KMS-11 (cell line): ENCODE results near the gene TMEM255A.

ENCODE experiments used
- H2AFZ ChIP-seq: fragments of 200-600 bp; sonication (generic); 2 replicates; pipeline ENCODE4 v1.6.1; 2016; ENCODE audit warnings: antibody characterized with exemption, mixed run types, low read depth
- H3K27ac ChIP-seq: fragments of 200-600 bp; sonication (generic); 2 replicates; pipeline ENCODE4 v1.6.1; 2016; ENCODE audit warnings: mild to moderate bottlenecking, mixed run types
- H3K27me3 ChIP-seq: fragments of 200-600 bp; sonication (generic); 2 replicates; pipeline ENCODE4 v1.6.1; 2017; ENCODE audit warnings: mild to moderate bottlenecking, low read depth, mixed run types, moderate library complexity; ENCODE audit not compliant: insufficient read depth
- H3K36me3 ChIP-seq: fragments of 200-600 bp; sonication (generic); 2 replicates; pipeline ENCODE4 v1.6.1; 2017; ENCODE audit warnings: mild to moderate bottlenecking, mixed run types; ENCODE audit not compliant: insufficient read depth
- H3K4me1 ChIP-seq: fragments of 200-600 bp; sonication (generic); 2 replicates; pipeline ENCODE4 v1.6.1; 2016; ENCODE audit warnings: mild to moderate bottlenecking, low read depth, mixed run types; ENCODE audit not compliant: poor library complexity, severe bottlenecking
- H3K4me2 ChIP-seq: fragments of 200-600 bp; sonication (generic); 2 replicates; pipeline ENCODE4 v1.7.0; 2016; ENCODE audit warnings: mild to moderate bottlenecking, mixed run types
- H3K4me3 ChIP-seq: fragments of 200-600 bp; sonication (generic); IDR thresholded peaks from 2 replicates; pipeline ENCODE4 v1.6.1; 2017; ENCODE audit warnings: low read depth, low read length, mixed read lengths; ENCODE audit not compliant: insufficient read depth
- H3K79me2 ChIP-seq: fragments of 200-600 bp; sonication (generic); 2 replicates; pipeline ENCODE4 v1.6.1; 2016; ENCODE audit warnings: low read depth, mixed run types; ENCODE audit not compliant: insufficient read depth
- H3K9ac ChIP-seq: fragments of 200-600 bp; sonication (generic); 2 replicates; pipeline ENCODE4 v1.6.1; 2016; ENCODE audit warnings: mild to moderate bottlenecking, mixed run types
- H4K20me1 ChIP-seq: fragments of 200-600 bp; sonication (generic); 2 replicates; pipeline ENCODE4 v1.6.1; 2016; ENCODE audit warnings: mild to moderate bottlenecking, mixed run types; ENCODE audit not compliant: insufficient read depth
- CTCF ChIP-seq: fragments of 200-600 bp; sonication (generic); conservative IDR thresholded peaks from 2 replicates; pipeline ENCODE4 v1.6.1; 2017; ENCODE audit warnings: low read depth, mild to moderate bottlenecking, antibody characterized with exemption, low read length, moderate library complexity, mixed read lengths

TMEM255A gene

GRCh38 chrX:120301497-120301896 is 9.8 kb downstream of the TMEM255A start:
- peaks cover 66% of the 10 kb centered on the region for H3K4me1 ChIP-seq
- H2AFZ ChIP-seq = peak overlapping the region; percentile 29; the same call in 1 of the 2 replicates
- peak overlapping the region; percentile 99 for H3K4me2 ChIP-seq
- H3K27me3 ChIP-seq = no peaks in the 10 kb centered on the region
- H3K9ac ChIP-seq = peak overlapping the region; percentile 83; the same call in 1 of the 2 replicates
- no peak for TF ChIP-seq CTCF
- no peaks in the 10 kb centered on the region for H4K20me1 ChIP-seq
- H3K4me3 ChIP-seq = no peak overlapping the region
- peak overlapping the region; percentile 95 for H3K27ac ChIP-seq
- H3K36me3 ChIP-seq = no peaks in the 10 kb centered on the region
- H3K79me2 ChIP-seq = no peaks in the 10 kb centered on the region

- Histone ChIP-seq H3K36me3 (no peaks in the 10 kb centered on the region), H2AFZ (no peak overlapping the region), H3K4me2 (no peak overlapping the region), H3K27me3 (no peaks in the 10 kb centered on the region), H4K20me1 (no peaks in the 10 kb centered on the region), H3K27ac (no peak overlapping the region), H3K79me2 (no peaks in the 10 kb centered on the region), H3K4me1 (peaks cover 50% of the 10 kb centered on the region), H3K9ac (no peak overlapping the region), H3K4me3 (no peak overlapping the region)
- TF ChIP-seq CTCF = no peak
These were observed 11.3 kb downstream of the TMEM255A start for GRCh38 chrX:120299928-120300327.

- H3K9ac ChIP-seq = no peak overlapping the region
- H4K20me1 ChIP-seq = no peaks in the 10 kb centered on the region
- H3K27ac ChIP-seq = no peak overlapping the region
- H3K27me3 ChIP-seq = no peaks in the 10 kb centered on the region
- no peak for TF ChIP-seq CTCF
- no peak overlapping the region for H3K4me3 ChIP-seq
- no peaks in the 10 kb centered on the region for H3K36me3 ChIP-seq
- no peaks in the 10 kb centered on the region for H3K79me2 ChIP-seq
- H2AFZ ChIP-seq = no peak overlapping the region
- peaks cover 30% of the 10 kb centered on the region for H3K4me1 ChIP-seq
- no peak overlapping the region for H3K4me2 ChIP-seq
These were observed 13.3 kb downstream of the TMEM255A start for GRCh38 chrX:120297923-120298322.

- TF ChIP-seq CTCF = no peak
- no peak overlapping the region for H3K4me3 ChIP-seq
- no peaks in the 10 kb centered on the region for H3K36me3 ChIP-seq
- H3K4me1 ChIP-seq = peaks cover 3% of the 10 kb centered on the region
- H3K9ac ChIP-seq = no peak overlapping the region
- no peak overlapping the region for H2AFZ ChIP-seq
- no peak overlapping the region for H3K27ac ChIP-seq
- H3K4me2 ChIP-seq = no peak overlapping the region
- H4K20me1 ChIP-seq = no peaks in the 10 kb centered on the region
- H3K79me2 ChIP-seq = no peaks in the 10 kb centered on the region
- H3K27me3 ChIP-seq = no peaks in the 10 kb centered on the region
These were observed 16.6 kb downstream of the TMEM255A start for GRCh38 chrX:120294651-120295050.

GRCh38 chrX:120293015-120293414 is 18.2 kb downstream of the TMEM255A start:
- TF ChIP-seq CTCF = no peak
- H2AFZ ChIP-seq = no peak overlapping the region
- no peak overlapping the region for H3K4me2 ChIP-seq

More at GRCh38 chrX:120293015-120293414, 18.2 kb downstream of the TMEM255A start:
- no peaks in the 10 kb centered on the region for H3K79me2 ChIP-seq
- no peaks in the 10 kb centered on the region for H3K27me3 ChIP-seq
- no peaks in the 10 kb centered on the region for H3K36me3 ChIP-seq
- H4K20me1 ChIP-seq = no peaks in the 10 kb centered on the region
- H3K9ac ChIP-seq = no peak overlapping the region
- no peak overlapping the region for H3K4me3 ChIP-seq
- H3K27ac ChIP-seq = no peak overlapping the region
- no peaks in the 10 kb centered on the region for H3K4me1 ChIP-seq
